ENCODE measurements around the gene WWTR1.

DNA sequence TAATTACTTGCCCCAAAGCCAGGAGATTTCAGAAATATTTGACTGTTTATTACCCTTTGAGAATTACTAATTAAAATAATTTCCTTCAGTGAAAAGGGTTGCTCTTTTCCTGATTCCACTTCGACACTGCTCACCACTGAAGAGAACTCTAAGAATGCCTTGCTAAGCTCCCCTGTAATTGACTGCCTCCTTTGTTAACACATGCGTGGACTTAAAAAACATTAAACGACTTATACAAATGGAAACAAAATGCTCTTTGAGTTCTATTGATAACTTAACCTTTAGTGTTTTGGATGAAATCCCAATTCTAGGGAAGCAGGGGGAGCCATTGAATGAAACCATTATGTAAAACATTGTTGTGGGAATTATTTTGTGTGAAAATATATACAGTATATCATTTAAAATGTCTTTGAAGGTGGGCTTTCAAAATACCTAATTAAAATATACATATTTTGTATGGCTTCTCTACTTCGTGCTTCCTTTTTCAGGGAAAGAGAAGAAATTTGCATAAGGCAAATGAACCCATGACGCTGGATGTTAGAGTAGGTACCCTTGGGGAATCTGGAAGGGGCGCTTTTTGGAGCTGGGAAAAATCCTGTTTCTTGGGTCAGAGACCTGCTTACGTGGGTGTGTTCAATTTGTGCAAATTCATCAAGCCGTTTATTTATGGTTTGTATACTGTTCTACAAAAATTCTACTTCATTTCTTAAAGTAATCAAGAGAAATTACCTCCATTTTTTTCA, 64.2 kb downstream of the WWTR1 start:
- TF ChIP-seq EZH2 (IDR thresholded peaks at IDR 0.05; ENCODE audit: borderline replicate concordance, low read depth, low read length, severe bottlenecking) (no peak), POLR2A (IDR thresholded peaks at IDR 0.05; ENCODE audit: low read depth, low read length) (no peak), GATA2 (IDR thresholded peaks at IDR 0.05; ENCODE audit: insufficient read depth, insufficient read length, low read depth, low read length) (no peak)
- TF ChIP-seq, protein P1, sequence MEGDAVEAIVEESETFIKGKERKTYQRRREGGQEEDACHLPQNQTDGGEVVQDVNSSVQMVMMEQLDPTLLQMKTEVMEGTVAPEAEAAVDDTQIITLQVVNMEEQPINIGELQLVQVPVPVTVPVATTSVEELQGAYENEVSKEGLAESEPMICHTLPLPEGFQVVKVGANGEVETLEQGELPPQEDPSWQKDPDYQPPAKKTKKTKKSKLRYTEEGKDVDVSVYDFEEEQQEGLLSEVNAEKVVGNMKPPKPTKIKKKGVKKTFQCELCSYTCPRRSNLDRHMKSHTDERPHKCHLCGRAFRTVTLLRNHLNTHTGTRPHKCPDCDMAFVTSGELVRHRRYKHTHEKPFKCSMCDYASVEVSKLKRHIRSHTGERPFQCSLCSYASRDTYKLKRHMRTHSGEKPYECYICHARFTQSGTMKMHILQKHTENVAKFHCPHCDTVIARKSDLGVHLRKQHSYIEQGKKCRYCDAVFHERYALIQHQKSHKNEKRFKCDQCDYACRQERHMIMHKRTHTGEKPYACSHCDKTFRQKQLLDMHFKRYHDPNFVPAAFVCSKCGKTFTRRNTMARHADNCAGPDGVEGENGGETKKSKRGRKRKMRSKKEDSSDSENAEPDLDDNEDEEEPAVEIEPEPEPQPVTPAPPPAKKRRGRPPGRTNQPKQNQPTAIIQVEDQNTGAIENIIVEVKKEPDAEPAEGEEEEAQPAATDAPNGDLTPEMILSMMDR (IDR thresholded peaks at IDR 0.05; ENCODE audit: extremely low read depth in 1 of 2, insufficient read depth in 1 of 2, low read depth in 1 of 2, low read length in 2 of 2) = no peak
